HAP-1 (cell line): ENCODE data around the gene DUSP1.

Experiments
- DNase-seq, 2 experiments: peaks; one replicate each; pipeline ENCODE4 v3.0.0-alpha.2; 2016 to 2020; ENCODE audit warnings: low spot score in 2 of 2
- H3K27me3 ChIP-seq: fragments of 250-450 bp; sonication (Bioruptor Pico); 2 replicates; pipeline ENCODE4 v1.5.1; 2020; ENCODE audit warnings: low read depth, mild to moderate bottlenecking, moderate library complexity
- H3K36me3 ChIP-seq: fragments of 250-450 bp; sonication (Bioruptor Pico); replicated peaks from 2 replicates; pipeline ENCODE4 v1.5.1; 2020; ENCODE audit warnings: mild to moderate bottlenecking
- H3K4me1 ChIP-seq: fragments of 250-450 bp; sonication (Bioruptor Pico); 2 replicates; pipeline ENCODE4 v1.5.1; 2020; ENCODE audit warnings: mild to moderate bottlenecking
- H3K4me3 ChIP-seq: fragments of 250-450 bp; sonication (Bioruptor Pico); 2 replicates; pipeline ENCODE4 v1.5.1; 2020; ENCODE audit warnings: mild to moderate bottlenecking, moderate library complexity
- H3K9me3 ChIP-seq: fragments of 250-450 bp; sonication (Bioruptor Pico); 2 replicates; pipeline ENCODE4 v1.5.1; 2020; ENCODE audit warnings: mild to moderate bottlenecking, moderate library complexity
- in situ Hi-C: fragments of 300-500 bp; cut with MboI; formaldehyde crosslinking; loops from 3 replicates; pipeline ENCODE4 v1.14.3; 2020; ENCODE audit warnings: low sequenced_read_pairs, inconsistent platforms, mixed read lengths

The DUSP1 gene

GRCh38 chr5:172729588-172729987 lies 41.4 kb downstream of the DUSP1 start:
- in situ Hi-C loops, result no loop called here
- no peak for DNase-seq
- no peaks in the 10 kb centered on the region for H3K27me3 ChIP-seq
- no peaks in the 10 kb centered on the region for H3K4me1 ChIP-seq
- no peaks in the 10 kb centered on the region for H3K9me3 ChIP-seq
- H3K36me3 ChIP-seq, result no peaks in the 10 kb centered on the region
- no peak overlapping the region for H3K4me3 ChIP-seq

- in situ Hi-C loops, result no loop called here
- H3K9me3 ChIP-seq, result no peaks in the 10 kb centered on the region
Observed at GRCh38 chr5:172728481-172729241, 42.3 kb downstream of the DUSP1 start.

GRCh38 chr5:172727551-172727950 lies 43.4 kb downstream of the DUSP1 start:
- no peak overlapping the region for H3K4me3 ChIP-seq
- H3K9me3 ChIP-seq, result no peaks in the 10 kb centered on the region
- no peaks in the 10 kb centered on the region for H3K4me1 ChIP-seq
- no peaks in the 10 kb centered on the region for H3K36me3 ChIP-seq
- H3K27me3 ChIP-seq, result peaks cover 6% of the 10 kb centered on the region
- in situ Hi-C loops, result no loop called here
- no peak for DNase-seq

More at GRCh38 chr5:172728481-172729241, 42.3 kb downstream of the DUSP1 start:
- Histone ChIP-seq H3K27me3 (0 out of 2 replicates have a peak, but pooled peaks cover 1% of the 10 kb centered on the region), H3K4me1 (no peaks in the 10 kb centered on the region), H3K36me3 (no peaks in the 10 kb centered on the region), H3K4me3 (no peak overlapping the region)
- no peak for DNase-seq

- H3K4me1 ChIP-seq, result no peaks in the 10 kb centered on the region
- H3K36me3 ChIP-seq, result no peaks in the 10 kb centered on the region
- no peak overlapping the region for H3K4me3 ChIP-seq
- DNase-seq, result no peak
- H3K9me3 ChIP-seq, result no peaks in the 10 kb centered on the region
- in situ Hi-C loops, result no loop called here
- peaks cover 11% of the 10 kb centered on the region for H3K27me3 ChIP-seq
Observed at GRCh38 chr5:172726966-172727365, 44.0 kb downstream of the DUSP1 start.

- in situ Hi-C loops, result no loop called here
- Histone ChIP-seq H3K36me3 (no peaks in the 10 kb centered on the region), H3K9me3 (no peaks in the 10 kb centered on the region), H3K4me3 (no peak overlapping the region), H3K27me3 (peaks cover 11% of the 10 kb centered on the region), H3K4me1 (no peaks in the 10 kb centered on the region)
- DNase-seq, result no peak
Observed at GRCh38 chr5:172725785-172726184, 45.2 kb downstream of the DUSP1 start.

GRCh38 chr5:172725273-172725672 lies 45.7 kb downstream of the DUSP1 start:
- Histone ChIP-seq H3K36me3 (no peaks in the 10 kb centered on the region), H3K4me1 (no peaks in the 10 kb centered on the region), H3K27me3 (peaks cover 11% of the 10 kb centered on the region), H3K4me3 (no peak overlapping the region), H3K9me3 (no peaks in the 10 kb centered on the region)
- in situ Hi-C loops, result no loop called here
- DNase-seq, result no peak

- no peak for DNase-seq
- in situ Hi-C loops, result loop anchor here (25.0 kb wide), 1 partner anchor 563 kb away; no protein-coding TSS in a partner anchor
- no peak overlapping the region for H3K4me3 ChIP-seq
- H3K36me3 ChIP-seq, result no peaks in the 10 kb centered on the region
- H3K4me1 ChIP-seq, result no peaks in the 10 kb centered on the region
- H3K27me3 ChIP-seq, result peaks cover 11% of the 10 kb centered on the region
- H3K9me3 ChIP-seq, result no peaks in the 10 kb centered on the region
Observed at GRCh38 chr5:172724242-172725183, 46.5 kb downstream of the DUSP1 start.

GRCh38 chr5:172723508-172723907 lies 47.5 kb downstream of the DUSP1 start:
- Histone ChIP-seq H3K4me1 (no peaks in the 10 kb centered on the region), H3K9me3 (no peaks in the 10 kb centered on the region), H3K27me3 (peaks cover 11% of the 10 kb centered on the region), H3K36me3 (no peaks in the 10 kb centered on the region), H3K4me3 (no peak overlapping the region)
- in situ Hi-C loops, result loop anchor here (25.0 kb wide), 1 partner anchor 564 kb away; no protein-coding TSS in a partner anchor
- DNase-seq, result no peak

- H3K4me3 ChIP-seq, result no peak overlapping the region
- H3K4me1 ChIP-seq, result no peaks in the 10 kb centered on the region
- no peaks in the 10 kb centered on the region for H3K9me3 ChIP-seq
- in situ Hi-C loops, result loop anchor here (25.0 kb wide), 1 partner anchor 565 kb away; no protein-coding TSS in a partner anchor
- H3K36me3 ChIP-seq, result no peaks in the 10 kb centered on the region
- DNase-seq, result no peak
- H3K27me3 ChIP-seq, result peaks cover 11% of the 10 kb centered on the region
Observed at GRCh38 chr5:172722327-172722815, 48.6 kb downstream of the DUSP1 start.

GRCh38 chr5:172721455-172722326 lies 49.3 kb downstream of the DUSP1 start:
- Histone ChIP-seq H3K27me3 (peaks cover 11% of the 10 kb centered on the region), H3K4me3 (no peak overlapping the region), H3K9me3 (no peaks in the 10 kb centered on the region), H3K4me1 (no peaks in the 10 kb centered on the region), H3K36me3 (no peaks in the 10 kb centered on the region)
- DNase-seq, result no peak
- in situ Hi-C loops, result loop anchor here (25.0 kb wide), 1 partner anchor 566 kb away; no protein-coding TSS in a partner anchor

GRCh38 chr5:172720655-172721054 lies 50.3 kb downstream of the DUSP1 start:
- in situ Hi-C loops, result loop anchor here (25.0 kb wide), 1 partner anchor 567 kb away; no protein-coding TSS in a partner anchor
- no peak for DNase-seq
- no peaks in the 10 kb centered on the region for H3K36me3 ChIP-seq
- H3K4me1 ChIP-seq, result no peaks in the 10 kb centered on the region
- no peak overlapping the region for H3K4me3 ChIP-seq
- no peaks in the 10 kb centered on the region for H3K9me3 ChIP-seq
- peaks cover 11% of the 10 kb centered on the region for H3K27me3 ChIP-seq

GRCh38 chr5:172719211-172719610 lies 51.8 kb downstream of the DUSP1 start:
- Histone ChIP-seq H3K9me3 (no peaks in the 10 kb centered on the region), H3K27me3 (peaks cover 11% of the 10 kb centered on the region), H3K4me3 (no peak overlapping the region), H3K4me1 (no peaks in the 10 kb centered on the region), H3K36me3 (no peaks in the 10 kb centered on the region)
- DNase-seq, result no peak
- in situ Hi-C loops, result loop anchor here (5.0 to 25.0 kb wide), 2 partner anchors 213 to 568 kb away; no protein-coding TSS in a partner anchor
